K562 (cell line): ENCODE data around the gene SLC6A13. TPM values are rescaled to one million over a fixed set of nuclear protein-coding genes. Genes with fewer than 3 reads are reported as not detected.

Experiments
- ATAC-seq: fragments of 200-7000 bp; cut with Tn5 transposase; 3 replicates; pipeline ENCODE4 v1.9.1; 2020; ENCODE audit warnings: moderate library complexity
- BruUV-seq: library from RNA; stranded (reverse); fragments of 400-500 nt; replicated peaks from 2 replicates; lab custom pipeline; 2021; lab: Mats Ljungman, UMichigan
- CTCF ChIA-PET: fragments of 300-600 bp; formaldehyde crosslinking; extraction: SDS; loops from one replicate; lab custom pipeline; 2021; ENCODE audit warnings: low intra/inter-chr PET ratio; lab: Yijun Ruan, JAX
- POLR2A ChIA-PET: fragments of 300-600, 350-650 bp; sonication (Branson Sonifier 250); formaldehyde crosslinking; extraction: SDS; loops from one replicate; lab custom pipeline; 2021; ENCODE audit warnings: antibody characterized with exemption, inconsistent platforms; lab: Yijun Ruan, JAX
- DNase-seq, 4 experiments: peaks; one replicate each; pipeline versions ENCODE4 v3.0.0 to v3.0.0-alpha.2; 2011 to 2018; ENCODE audit warnings: low spot score in 3 of 4, mixed read lengths in 3 of 4; ENCODE audit errors: extremely low read depth in 1 of 4
- FAIRE-seq: peaks from 2 replicates; lab custom pipeline; 2011; peaks lifted over from hg19 to GRCh38; lab: Jason Lieb, UNC
- H2AFZ ChIP-seq: 2 replicates; pipeline ENCODE4 v1.6.0; 2011; ENCODE audit warnings: low read depth, low read length, control low read depth, inconsistent platforms
- H3K27ac ChIP-seq: fragments of 200-600 bp; 3 replicates; pipeline ENCODE4 v1.8.0; 2011; ENCODE audit warnings: low read depth, mild to moderate bottlenecking, control low read depth, inconsistent platforms, low read length, moderate library complexity, mixed read lengths; ENCODE audit errors: extremely low read depth
- H3K27me3 ChIP-seq, 2 experiments: fragments of 300-600 bp in 1 of 2; 2 replicates in 1 of 2; 3 replicates in 1 of 2; pipeline versions ENCODE4 v1.6.0 to v1.8.0; 2011; ENCODE audit warnings: inconsistent platforms in 2 of 2, low read length in 2 of 2, mild to moderate bottlenecking in 1 of 2, mixed read lengths in 1 of 2, moderate library complexity in 1 of 2; ENCODE audit not compliant: control insufficient read depth in 2 of 2, insufficient read depth in 2 of 2
- H3K36me3 ChIP-seq: fragments of 300-600 bp; 3 replicates; pipeline ENCODE4 v1.8.0; 2011; ENCODE audit warnings: mild to moderate bottlenecking, low read length, inconsistent platforms; ENCODE audit not compliant: control insufficient read depth, insufficient read depth
- H3K4me1 ChIP-seq, 2 experiments: fragments of 200-600 bp in 1 of 2; replicated peaks in 1 of 2; 2 replicates in 1 of 2; 3 replicates in 1 of 2; pipeline versions ENCODE4 v1.5.1 to v1.8.0; 2011; ENCODE audit warnings: inconsistent platforms in 2 of 2, low read length in 2 of 2, mild to moderate bottlenecking in 1 of 2, mixed read lengths in 1 of 2, moderate library complexity in 1 of 2; ENCODE audit not compliant: control insufficient read depth in 2 of 2, insufficient read depth in 2 of 2
- H3K4me2 ChIP-seq: 2 replicates; pipeline ENCODE4 v1.6.1; 2011; ENCODE audit warnings: low read length, control low read depth, inconsistent platforms, mixed read lengths; ENCODE audit not compliant: insufficient read depth
- H3K4me3 ChIP-seq: fragments of 200-600 bp; sonication (generic), shearing (Covaris generic); 2 replicates; pipeline ENCODE4 v1.5.1; 2016; ENCODE audit warnings: control low read depth, inconsistent platforms
- H3K79me2 ChIP-seq: fragments of 200-600 bp; 3 replicates; pipeline ENCODE4 v1.8.0; 2011; ENCODE audit warnings: low read length, inconsistent platforms; ENCODE audit not compliant: control insufficient read depth, insufficient read depth
- H3K9ac ChIP-seq, 2 experiments: 2 replicates each; pipeline versions ENCODE4 v1.6.0 to v1.6.1; 2011; ENCODE audit warnings: low read depth in 2 of 2, low read length in 2 of 2, control low read depth in 1 of 2, inconsistent platforms in 1 of 2, mild to moderate bottlenecking in 1 of 2, mixed read lengths in 1 of 2; ENCODE audit not compliant: insufficient read depth in 1 of 2
- H3K9me1 ChIP-seq: one replicate; pipeline ENCODE4 v1.6.0; 2011; ENCODE audit warnings: inconsistent platforms, mild to moderate bottlenecking, low read length, moderate library complexity; ENCODE audit not compliant: control insufficient read depth, insufficient read depth
- H3K9me3 ChIP-seq: replicated peaks from 2 replicates; pipeline ENCODE4 v1.5.1; 2011; ENCODE audit warnings: low read depth, low read length, inconsistent platforms; ENCODE audit not compliant: control insufficient read depth, insufficient read depth
- H4K20me1 ChIP-seq: replicated peaks from 2 replicates; pipeline ENCODE4 v1.6.1; 2011; ENCODE audit warnings: low read length, inconsistent platforms, mixed read lengths; ENCODE audit not compliant: control insufficient read depth, insufficient read depth
- ATF3 ChIP-seq, 2 experiments: fragments of 450-650 bp in 1 of 2; sonication (generic) in 1 of 2; formaldehyde crosslinking in 1 of 2; IDR thresholded peaks in 1 of 2; conservative IDR thresholded peaks in 1 of 2; 2 replicates each; pipeline versions ENCODE4 v1.6.1 to v1.8.1; 2016 to 2023; ENCODE audit warnings: mild to moderate bottlenecking in 2 of 2, moderate library complexity in 2 of 2, inconsistent platforms in 1 of 2, missing genetic modification reagents in 1 of 2
- BCL6 ChIP-seq: fragments of 250-450 bp; sonication (Bioruptor Pico); IDR thresholded peaks from 2 replicates; pipeline ENCODE4 v1.4.0; 2020
- CEBPG ChIP-seq, 3 experiments: fragments of 200-800 bp in 1 of 3; sonication (Bioruptor generic) in 1 of 3; sonication (generic) in 1 of 3; formaldehyde crosslinking in 1 of 3; IDR thresholded peaks in 2 of 3; conservative IDR thresholded peaks in 1 of 3; 2 replicates each; pipeline versions ENCODE4 v1.6.1 to v1.8.0; 2016 to 2022; ENCODE audit warnings: missing compliant biosample characterization in 2 of 3, missing genetic modification characterization in 2 of 3, mild to moderate bottlenecking in 1 of 3, missing genetic modification reagents in 1 of 3
- COPS2 ChIP-seq: fragments of 450-650 bp; conservative IDR thresholded peaks from 2 replicates; pipeline ENCODE4 v1.6.1; 2016; ENCODE audit warnings: mild to moderate bottlenecking, moderate library complexity
- ETV5 ChIP-seq: sonication (generic); formaldehyde crosslinking; IDR thresholded peaks from 2 replicates; pipeline ENCODE4 v1.4.0; 2020; ENCODE audit warnings: low read depth, mild to moderate bottlenecking, missing genetic modification reagents
- EZH2 ChIP-seq: IDR thresholded peaks from 2 replicates; pipeline ENCODE4 v1.6.1; 2012; ENCODE audit warnings: low read depth, mild to moderate bottlenecking, inconsistent platforms, low read length, borderline replicate concordance
- NONO ChIP-seq, 2 experiments: fragments of 200-400 bp in 1 of 2; fragments of 450-650 bp in 1 of 2; formaldehyde crosslinking in 1 of 2; IDR thresholded peaks; 2 replicates each; pipeline ENCODE4 v1.6.1; 2017; ENCODE audit warnings: low read depth in 2 of 2, mild to moderate bottlenecking in 2 of 2, moderate library complexity in 2 of 2, low read length in 1 of 2
- PRMT5 ChIP-seq: sonication (generic); formaldehyde crosslinking; IDR thresholded peaks from 2 replicates; pipeline ENCODE4 v1.5.0; 2020; ENCODE audit warnings: missing genetic modification reagents
- PTTG1 ChIP-seq: fragments of 450-650 bp; IDR thresholded peaks from 2 replicates; pipeline ENCODE4 v1.6.1; 2016; ENCODE audit warnings: low read depth, mild to moderate bottlenecking, missing genetic modification characterization, missing compliant biosample characterization
- TFAM ChIP-seq: fragments of 250-450 bp; sonication (Bioruptor Pico); conservative IDR thresholded peaks from 2 replicates; pipeline ENCODE4 v1.5.0; 2021; ENCODE audit warnings: mild to moderate bottlenecking, moderate library complexity
- ZBTB8A ChIP-seq: fragments of 450-650 bp; IDR thresholded peaks from 2 replicates; pipeline ENCODE4 v1.6.1; 2018; ENCODE audit warnings: mild to moderate bottlenecking, moderate library complexity; ENCODE audit not compliant: partially characterized antibody
- ZNF212 ChIP-seq: fragments of 450-650 bp; formaldehyde crosslinking; IDR thresholded peaks from 2 replicates; pipeline ENCODE4 v1.4.0; 2020; ENCODE audit warnings: mild to moderate bottlenecking
- WGBS: fragments of 100-300 bp; shearing (Covaris generic); methylation state at CpG from one replicate; pipeline ENCODE4 v1.1.6; 2016; ENCODE audit warnings: low coverage, mixed read lengths; ENCODE audit not compliant: insufficient coverage; ENCODE audit errors: missing lambda C conversion rate; 5-methylcytosine and 5-hydroxymethylcytosine counted together
- in situ Hi-C: fragments of 300-500 bp; cut with MboI; formaldehyde crosslinking; loops from 4 replicates; pipeline ENCODE4 v1.15.0; 2018; ENCODE audit warnings: inconsistent platforms, mixed read lengths
- intact Hi-C: fragments of 100-400 bp; cut with micrococcal nuclease; formaldehyde crosslinking; loops from 2 replicates; pipeline ENCODE4 v1.14.2; 2022
- polyA plus RNA-seq, 8 experiments: library from polyadenylated mRNA; depleted of rRNA in 4 of 8; stranded (reverse) in 5 of 8; unstranded in 3 of 8; fragments of >200 nt; fragmentation: Nextera tagmentation in 2 of 8; fragmentation: Illumina TruSeq in 1 of 8; extraction: Ambion mirVana in 2 of 8; extraction: Trizol in 1 of 8; gene quantifications; 2 replicates each; pipeline versions ENCODE4 v1.2.1 to v1.2.3, GENCODE V29; 2011 to 2014; ENCODE audit warnings: inconsistent platforms in 1 of 8, missing spikeins in 1 of 8
- total RNA-seq, 7 experiments: library from RNA; depleted of rRNA in 6 of 7; stranded (reverse); fragments of >200 nt in 6 of 7; fragmentation: Illumina TruSeq in 2 of 7; extraction: Trizol in 2 of 7; gene quantifications; 2 replicates each; pipeline versions ENCODE4 v1.2.1 to v1.2.3, GENCODE V29; 2011 to 2021; ENCODE audit warnings: low replicate concordance in 1 of 7
- TF ChIP-seq, protein P1 (sequence below): IDR thresholded peaks from 3 replicates; pipeline ENCODE4 v1.6.1; 2011; ENCODE audit warnings: borderline replicate concordance, mild to moderate bottlenecking, moderate library complexity; ENCODE audit not compliant: insufficient read length; ENCODE audit errors: extremely low read depth
- TF ChIP-seq, protein P2 (sequence below): fragments of 250-450 bp; sonication (Bioruptor Pico); IDR thresholded peaks from 2 replicates; pipeline ENCODE4 v1.4.0; 2020; ENCODE audit warnings: mild to moderate bottlenecking, moderate library complexity

The SLC6A13 gene
- total and polyA plus RNA-seq, 9 of the 15 experiments (the other 6 are each of a cell fraction or from before 2014, with no cell fraction given): 0.06 to 0.33 (median 0.22) TPM; not detected in 4

DNA sequence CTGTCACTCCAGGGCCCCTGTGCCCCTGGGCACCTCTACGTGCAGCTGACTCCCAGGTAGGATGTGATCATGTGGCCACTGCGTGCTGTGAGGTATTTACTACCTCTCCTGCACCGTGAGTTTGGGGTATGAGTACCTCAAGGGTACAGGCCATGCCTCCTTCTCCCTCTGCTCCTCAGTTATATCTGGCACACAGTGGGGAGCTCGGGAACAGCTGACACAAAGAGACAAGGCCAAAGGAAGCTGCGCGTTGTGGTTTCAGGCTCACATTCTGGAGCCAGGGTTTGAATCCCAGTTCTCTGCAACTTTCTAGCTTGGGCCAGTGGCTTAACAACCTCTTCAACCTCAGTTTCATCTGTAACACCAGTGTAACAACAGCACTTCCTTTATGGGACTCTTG lies 40.9 kb downstream of the SLC6A13 start:
- ATAC-seq: no peak

GRCh38 chr12:220946-221550 lies 41.6 kb downstream of the SLC6A13 start:
- intact Hi-C loops: no loop called here
- DNase-seq (no peak), ATAC-seq (no peak), FAIRE-seq (no peak)
- H4K20me1 ChIP-seq: 0 out of 2 replicates have a peak, but pooled peaks cover 4% of the 10 kb centered on the region
- no peaks in the 10 kb centered on the region for H3K79me2 ChIP-seq
- peaks cover 0 to 5% of the 10 kb centered on the region in 2 experiments; a peak in 2 of 5 replicates for H3K4me1 ChIP-seq
- BruUV-seq: no TSS peak
- CTCF ChIA-PET: no interaction called here
- no peak overlapping the region for H3K4me2 ChIP-seq
- WGBS: 6% methylated on average over 13 of the region's 19 CpGs
- no peak overlapping the region for H2AFZ ChIP-seq
- H3K36me3 ChIP-seq: no peaks in the 10 kb centered on the region
- peaks cover 3 to 61% of the 10 kb centered on the region in 2 experiments for H3K27me3 ChIP-seq
- no peaks in the 10 kb centered on the region for H3K9me1 ChIP-seq
- no peak overlapping the region for H3K9ac ChIP-seq
- H3K9me3 ChIP-seq: no peaks in the 10 kb centered on the region
- in situ Hi-C loops: no loop called here
- H3K27ac ChIP-seq: no peak overlapping the region
- H3K4me3 ChIP-seq: no peak overlapping the region
- POLR2A ChIA-PET: no interaction called here
- TF ChIP-seq EZH2 (no peak), ATF3 (IDR thresholded peaks at IDR 0.05) (no peak), ATF3 (CRISPR knock-in tag; conservative IDR thresholded peaks at IDR 0.05) (no peak)
- TF ChIP-seq, protein P1, sequence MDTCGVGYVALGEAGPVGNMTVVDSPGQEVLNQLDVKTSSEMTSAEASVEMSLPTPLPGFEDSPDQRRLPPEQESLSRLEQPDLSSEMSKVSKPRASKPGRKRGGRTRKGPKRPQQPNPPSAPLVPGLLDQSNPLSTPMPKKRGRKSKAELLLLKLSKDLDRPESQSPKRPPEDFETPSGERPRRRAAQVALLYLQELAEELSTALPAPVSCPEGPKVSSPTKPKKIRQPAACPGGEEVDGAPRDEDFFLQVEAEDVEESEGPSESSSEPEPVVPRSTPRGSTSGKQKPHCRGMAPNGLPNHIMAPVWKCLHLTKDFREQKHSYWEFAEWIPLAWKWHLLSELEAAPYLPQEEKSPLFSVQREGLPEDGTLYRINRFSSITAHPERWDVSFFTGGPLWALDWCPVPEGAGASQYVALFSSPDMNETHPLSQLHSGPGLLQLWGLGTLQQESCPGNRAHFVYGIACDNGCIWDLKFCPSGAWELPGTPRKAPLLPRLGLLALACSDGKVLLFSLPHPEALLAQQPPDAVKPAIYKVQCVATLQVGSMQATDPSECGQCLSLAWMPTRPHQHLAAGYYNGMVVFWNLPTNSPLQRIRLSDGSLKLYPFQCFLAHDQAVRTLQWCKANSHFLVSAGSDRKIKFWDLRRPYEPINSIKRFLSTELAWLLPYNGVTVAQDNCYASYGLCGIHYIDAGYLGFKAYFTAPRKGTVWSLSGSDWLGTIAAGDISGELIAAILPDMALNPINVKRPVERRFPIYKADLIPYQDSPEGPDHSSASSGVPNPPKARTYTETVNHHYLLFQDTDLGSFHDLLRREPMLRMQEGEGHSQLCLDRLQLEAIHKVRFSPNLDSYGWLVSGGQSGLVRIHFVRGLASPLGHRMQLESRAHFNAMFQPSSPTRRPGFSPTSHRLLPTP: no peak
- TF ChIP-seq, protein P2, sequence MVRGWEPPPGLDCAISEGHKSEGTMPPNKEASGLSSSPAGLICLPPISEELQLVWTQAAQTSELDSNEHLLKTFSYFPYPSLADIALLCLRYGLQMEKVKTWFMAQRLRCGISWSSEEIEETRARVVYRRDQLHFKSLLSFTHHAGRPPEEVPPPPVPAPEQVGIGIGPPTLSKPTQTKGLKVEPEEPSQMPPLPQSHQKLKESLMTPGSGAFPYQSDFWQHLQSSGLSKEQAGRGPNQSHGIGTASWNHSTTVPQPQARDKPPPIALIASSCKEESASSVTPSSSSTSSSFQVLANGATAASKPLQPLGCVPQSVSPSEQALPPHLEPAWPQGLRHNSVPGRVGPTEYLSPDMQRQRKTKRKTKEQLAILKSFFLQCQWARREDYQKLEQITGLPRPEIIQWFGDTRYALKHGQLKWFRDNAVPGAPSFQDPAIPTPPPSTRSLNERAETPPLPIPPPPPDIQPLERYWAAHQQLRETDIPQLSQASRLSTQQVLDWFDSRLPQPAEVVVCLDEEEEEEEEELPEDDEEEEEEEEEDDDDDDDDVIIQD (CRISPR knock-in tag): no peak

More for the DNA sequence above, 40.9 kb downstream of the SLC6A13 start:
- peaks cover 0 to 5% of the 10 kb centered on the region in 2 experiments; a peak in 2 of 5 replicates for H3K4me1 ChIP-seq
- POLR2A ChIA-PET: interaction anchor here (0.6 kb wide), 1 partner anchor 10 kb away, joined by 3 read pairs; no protein-coding TSS in a partner anchor
- in situ Hi-C loops: no loop called here
- TF ChIP-seq ZNF212 (CRISPR knock-in tag) (no peak), COPS2 (no peak), PTTG1 (tag) (no peak), BCL6 (CRISPR knock-in tag) (no peak), ETV5 (CRISPR knock-in tag) (no peak), NONO (IDR thresholded peaks at IDR 0.05; ENCODE audit: low read depth in 2 of 2, low read length in 1 of 2) (no peak), CEBPG (CRISPR knock-in tag; IDR thresholded peaks at IDR 0.05) (no peak), CEBPG (tag; conservative IDR thresholded peaks at IDR 0.05 in 1 of 2, IDR thresholded peaks at IDR 0.05 in 1 of 2) (no peak), PRMT5 (CRISPR knock-in tag) (no peak), TFAM (CRISPR knock-in tag) (no peak), ZBTB8A (no peak)
- TF ChIP-seq, all 486 proteins: peak for 0
- H3K4me3 ChIP-seq: no peak overlapping the region
- no TSS peak for BruUV-seq
- peaks cover 5 to 68% of the 10 kb centered on the region in 2 experiments for H3K27me3 ChIP-seq
- H3K36me3 ChIP-seq: no peaks in the 10 kb centered on the region
- WGBS: 2% methylated on average over 4 of the region's 6 CpGs
- H3K27ac ChIP-seq: no peak overlapping the region
- FAIRE-seq (no peak), DNase-seq (no peak)
- intact Hi-C loops: no loop called here
- H3K4me2 ChIP-seq: no peak overlapping the region
- 0 out of 2 replicates have a peak, but pooled peaks cover 4% of the 10 kb centered on the region for H4K20me1 ChIP-seq
- no peak overlapping the region for H3K9ac ChIP-seq
- H3K9me1 ChIP-seq: no peaks in the 10 kb centered on the region
- CTCF ChIA-PET: no interaction called here
- H3K79me2 ChIP-seq: no peaks in the 10 kb centered on the region
- no peaks in the 10 kb centered on the region for H3K9me3 ChIP-seq
- H2AFZ ChIP-seq: no peak overlapping the region
